Neuronal stem cell (in vitro differentiated cells): ENCODE measurements around the gene GAMT. TPM values are rescaled to one million over a fixed set of nuclear protein-coding genes. Genes with fewer than 3 reads are reported as not detected.

Experiments used
- DNase-seq: peaks from one replicate; pipeline ENCODE4 v3.0.0-alpha.2; 2013; ENCODE audit warnings: low spot score
- H2AFZ ChIP-seq: one replicate; pipeline ENCODE4 v1.6.1; 2013; ENCODE audit warnings: mild to moderate bottlenecking, low read length, inconsistent platforms
- H2AK5ac ChIP-seq: 2 replicates; pipeline ENCODE4 v1.6.1; 2013; ENCODE audit warnings: low read depth, mild to moderate bottlenecking, inconsistent platforms, low read length, moderate library complexity, mixed read lengths
- H2BK120ac ChIP-seq: 2 replicates; pipeline ENCODE4 v1.6.1; 2013; ENCODE audit warnings: low read depth, mild to moderate bottlenecking, inconsistent platforms, low read length, moderate library complexity, mixed read lengths
- H2BK12ac ChIP-seq: one replicate; pipeline ENCODE4 v1.6.1; 2013; ENCODE audit warnings: low read length, inconsistent platforms
- H2BK15ac ChIP-seq: 2 replicates; pipeline ENCODE4 v1.6.1; 2013; ENCODE audit warnings: mild to moderate bottlenecking, low read length, inconsistent platforms, mixed read lengths
- H2BK5ac ChIP-seq: one replicate; pipeline ENCODE4 v1.6.1; 2013; ENCODE audit warnings: inconsistent platforms, mild to moderate bottlenecking, low read length, moderate library complexity
- H3K14ac ChIP-seq: one replicate; pipeline ENCODE4 v1.6.1; 2013; ENCODE audit warnings: low read length, inconsistent platforms
- H3K18ac ChIP-seq: 2 replicates; pipeline ENCODE4 v1.6.1; 2013; ENCODE audit warnings: low read length, inconsistent platforms
- H3K23ac ChIP-seq: 2 replicates; pipeline ENCODE4 v1.6.1; 2013; ENCODE audit warnings: low read depth, mild to moderate bottlenecking, mixed read lengths, low read length, inconsistent platforms; ENCODE audit not compliant: poor library complexity
- H3K27ac ChIP-seq: replicated peaks from 3 replicates; pipeline ENCODE4 v1.5.1; 2013; ENCODE audit warnings: low read length, inconsistent platforms
- H3K27me3 ChIP-seq, 3 experiments: 2 replicates each; pipeline ENCODE4 v1.6.1; 2013; ENCODE audit warnings: low read length in 3 of 3, mild to moderate bottlenecking in 2 of 3, inconsistent platforms in 1 of 3, low read depth in 1 of 3, mixed read lengths in 1 of 3, moderate library complexity in 1 of 3; ENCODE audit not compliant: control insufficient read depth in 3 of 3, insufficient read depth in 3 of 3
- H3K36me3 ChIP-seq, 2 donors: replicated peaks in 1 of 2; 2 replicates each; pipeline ENCODE4 v1.6.1; 2013; ENCODE audit warnings: low read length in 2 of 2; ENCODE audit not compliant: control insufficient read depth in 2 of 2, insufficient read depth in 2 of 2
- H3K4ac ChIP-seq: 2 replicates; pipeline ENCODE4 v1.6.1; 2013; ENCODE audit warnings: inconsistent platforms, mild to moderate bottlenecking, low read length, moderate library complexity
- H3K4me1 ChIP-seq, 2 donors: 1 replicate in 1 of 2; 2 replicates in 1 of 2; pipeline ENCODE4 v1.6.1; 2013; ENCODE audit warnings: low read length in 2 of 2, low read depth in 1 of 2; ENCODE audit not compliant: control insufficient read depth in 2 of 2, insufficient read depth in 1 of 2
- H3K4me2 ChIP-seq: one replicate; pipeline ENCODE4 v1.6.1; 2013; ENCODE audit warnings: mild to moderate bottlenecking, low read length, inconsistent platforms; ENCODE audit not compliant: insufficient read depth, poor library complexity, severe bottlenecking
- H3K4me3 ChIP-seq, 2 donors: 2 replicates each; pipeline ENCODE4 v1.5.1; 2013; ENCODE audit warnings: low read length in 2 of 2, mild to moderate bottlenecking in 2 of 2, inconsistent platforms in 1 of 2, moderate library complexity in 1 of 2
- H3K79me1 ChIP-seq: one replicate; pipeline ENCODE4 v1.6.1; 2013; ENCODE audit warnings: low read depth, mild to moderate bottlenecking, inconsistent platforms, low read length, moderate library complexity
- H3K9ac ChIP-seq: one replicate; pipeline ENCODE4 v1.6.1; 2013; ENCODE audit warnings: mild to moderate bottlenecking, low read depth, low read length, inconsistent platforms; ENCODE audit not compliant: poor library complexity
- H3K9me3 ChIP-seq, 2 donors: replicated peaks in 1 of 2; 2 replicates each; pipeline versions ENCODE3 to v1.6.1; 2013; ENCODE audit warnings: low read length in 2 of 2, mild to moderate bottlenecking in 2 of 2, inconsistent platforms in 1 of 2, low read depth in 1 of 2, mixed read lengths in 1 of 2, moderate library complexity in 1 of 2; ENCODE audit not compliant: control insufficient read depth in 2 of 2, insufficient read depth in 1 of 2
- H4K8ac ChIP-seq: one replicate; pipeline ENCODE4 v1.6.1; 2013; ENCODE audit warnings: low read depth, mild to moderate bottlenecking, inconsistent platforms, low read length, moderate library complexity
- H4K91ac ChIP-seq: one replicate; pipeline ENCODE4 v1.6.1; 2013; ENCODE audit warnings: low read length, low read depth, mild to moderate bottlenecking, inconsistent platforms; ENCODE audit not compliant: poor library complexity
- WGBS, 2 donors: extraction: QIAGEN DNeasy Blood & Tissue Kit; methylation state at CpG; one replicate each; pipeline ENCODE4 v1.1.7; 2013; ENCODE audit warnings: missing lambda C conversion rate in 2 of 2, mixed read lengths in 1 of 2; ENCODE audit not compliant: insufficient read length in 2 of 2, insufficient replicate concordance in 1 of 2; ENCODE audit errors: extremely low coverage in 2 of 2; 5-methylcytosine and 5-hydroxymethylcytosine counted together
- polyA plus RNA-seq, 2 experiments: library from polyadenylated mRNA; stranded (reverse); fragments of 200-250 nt; gene quantifications; one replicate each; pipeline ENCODE4 v1.2.3, GENCODE V29; 2013

GAMT gene
- 41.6 TPM for polyA plus RNA-seq (2013, experiment 1 of 2)
- polyA plus RNA-seq (2013, experiment 2 of 2): 42.6 TPM

GRCh38 chr19:1401138-1401888, at the start of gene GAMT:
Gene GAMT, minus strand, starts transcription at chr19:1401542. Its CDS starts 66 bp downstream, at chr19:1401476.
- Histone ChIP-seq H3K14ac (peak within 1 kb of the TSS; percentile 90), H2BK120ac (no peak within 1 kb of the TSS), H3K4me2 (peak within 1 kb of the TSS; percentile 89), H3K79me1 (peaks cover 21% of the 10 kb centered on the region), H2AFZ (peak within 1 kb of the TSS; percentile 89), H3K9me3 (no peaks in the 10 kb centered on the region), H3K9ac (peak within 1 kb of the TSS; percentile 96), H3K4ac (no peak within 1 kb of the TSS), H2BK15ac (peak within 1 kb of the TSS; percentile 98), H2BK12ac (peak within 1 kb of the TSS; percentile 96), H3K27me3 (no peaks in the 10 kb centered on the region), H2AK5ac (peak within 1 kb of the TSS; percentile 99), H3K23ac (peak within 1 kb of the TSS; percentile 97), H2BK5ac (peak within 1 kb of the TSS; percentile 75), H3K36me3 (peaks cover 4 to 17% of the 10 kb centered on the region in 2 donors), H3K4me1 (peaks cover 3 to 4% of the 10 kb centered on the region in 2 donors), H3K4me3 (peak within 1 kb of the TSS; percentile 74 to 94), H4K91ac (peak within 1 kb of the TSS; percentile 74), H3K18ac (peak within 1 kb of the TSS; percentile 95), H3K27ac (no peak within 1 kb of the TSS), H4K8ac (no peak within 1 kb of the TSS)
- no CpG with 5 or more reads among the region's 87 CpGs for WGBS, 2 donors
- peak; percentile 46 for DNase-seq

- H3K4ac ChIP-seq: no peak within 1 kb of the TSS
- peak within 1 kb of the TSS; percentile 69 for H4K91ac ChIP-seq
- H3K27me3 ChIP-seq: peaks cover 0 to 14% (median 0%) of the 10 kb centered on the region in 3 experiments
- H2AK5ac ChIP-seq: peak within 1 kb of the TSS; percentile 98
- peak within 1 kb of the TSS; percentile 88 for H3K4me2 ChIP-seq
- peak within 1 kb of the TSS; percentile 94 for H3K18ac ChIP-seq
- peak within 1 kb of the TSS; percentile 46 for H2BK12ac ChIP-seq
- peak within 1 kb of the TSS; percentile 92 for H3K23ac ChIP-seq
- peak within 1 kb of the TSS; percentile 94 for H3K9ac ChIP-seq
- H3K27ac ChIP-seq: peak within 1 kb of the TSS; percentile 33
- WGBS, 2 donors: no CpG with 5 or more reads among the region's 74 CpGs
- peaks cover 2 to 23% of the 10 kb centered on the region in 2 donors for H3K36me3 ChIP-seq
- no peak within 1 kb of the TSS for H4K8ac ChIP-seq
- H2BK5ac ChIP-seq: peak within 1 kb of the TSS; percentile 50
- H2AFZ ChIP-seq: peak within 1 kb of the TSS; percentile 59
- H2BK15ac ChIP-seq: peak within 1 kb of the TSS; percentile 22
- peak within 1 kb of the TSS; percentile 75 to 77 for H3K4me3 ChIP-seq
- peak within 1 kb of the TSS; percentile 10 for H3K14ac ChIP-seq
- H3K79me1 ChIP-seq: peaks cover 6% of the 10 kb centered on the region
- H3K4me1 ChIP-seq: peaks cover 45 to 55% of the 10 kb centered on the region in 2 donors
- peak; percentile 82 for DNase-seq
- peak within 1 kb of the TSS; percentile 2 for H2BK120ac ChIP-seq
- no peaks in the 10 kb centered on the region for H3K9me3 ChIP-seq
Measured at GRCh38 chr19:1449467-1450442, 48.4 kb upstream of the GAMT start, which contains the start of gene APC2. Gene APC2, plus strand, starts transcription at chr19:1450121. Its CDS starts 2,881 bp downstream, at chr19:1453002.

- Histone ChIP-seq H2AFZ (no peak overlapping the region), H3K9me3 (no peaks in the 10 kb centered on the region), H2BK15ac (no peak overlapping the region), H2BK120ac (no peak overlapping the region), H3K27me3 (peaks cover 0 to 14% (median 0%) of the 10 kb centered on the region in 3 experiments), H3K27ac (no peak overlapping the region), H3K18ac (no peak overlapping the region), H2BK12ac (no peak overlapping the region), H4K8ac (no peak overlapping the region), H3K4me1 (peaks cover 37 to 46% of the 10 kb centered on the region in 2 donors), H3K23ac (no peak overlapping the region), H3K79me1 (peaks cover 6% of the 10 kb centered on the region), H3K36me3 (peaks cover 0 to 10% of the 10 kb centered on the region in 2 donors), H2BK5ac (no peak overlapping the region), H3K4me3 (no peak overlapping the region), H3K14ac (no peak overlapping the region), H3K4me2 (no peak overlapping the region), H2AK5ac (peak overlapping the region; percentile 61), H3K9ac (no peak overlapping the region), H4K91ac (no peak overlapping the region), H3K4ac (no peak overlapping the region)
- no CpG with 5 or more reads among the region's 9 CpGs for WGBS, 2 donors
- no peak for DNase-seq
Measured at GRCh38 chr19:1447944-1448343, 46.6 kb upstream of the GAMT start.
